ENCODE data around the gene GPR25.

DNA sequence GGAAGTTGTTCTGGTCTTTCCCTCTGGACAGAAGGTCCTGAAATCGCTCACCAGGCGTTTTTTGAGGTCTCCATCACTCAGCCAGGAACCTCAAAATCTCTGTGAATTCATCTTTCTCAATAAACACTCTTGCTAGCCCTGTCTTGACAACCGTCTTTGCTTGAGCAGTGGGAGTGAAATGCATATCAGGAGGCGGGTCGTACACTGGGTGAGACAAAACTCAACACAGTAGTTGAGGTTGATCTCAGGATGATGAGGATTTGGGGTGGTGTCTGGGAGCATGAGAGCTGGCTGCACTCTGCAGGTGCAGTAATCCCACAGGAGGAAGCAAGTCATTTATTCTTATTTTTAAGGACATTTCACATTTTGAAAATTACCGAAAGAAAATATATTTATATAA, 1.9 kb downstream of the GPR25 start:
- TF ChIP-seq POLR2A (IDR thresholded peaks at IDR 0.05; ENCODE audit: low read depth) = no peak
- TF ChIP-seq POLR2AphosphoS5 (IDR thresholded peaks at IDR 0.05) = no peak
- TF ChIP-seq, protein P1, sequence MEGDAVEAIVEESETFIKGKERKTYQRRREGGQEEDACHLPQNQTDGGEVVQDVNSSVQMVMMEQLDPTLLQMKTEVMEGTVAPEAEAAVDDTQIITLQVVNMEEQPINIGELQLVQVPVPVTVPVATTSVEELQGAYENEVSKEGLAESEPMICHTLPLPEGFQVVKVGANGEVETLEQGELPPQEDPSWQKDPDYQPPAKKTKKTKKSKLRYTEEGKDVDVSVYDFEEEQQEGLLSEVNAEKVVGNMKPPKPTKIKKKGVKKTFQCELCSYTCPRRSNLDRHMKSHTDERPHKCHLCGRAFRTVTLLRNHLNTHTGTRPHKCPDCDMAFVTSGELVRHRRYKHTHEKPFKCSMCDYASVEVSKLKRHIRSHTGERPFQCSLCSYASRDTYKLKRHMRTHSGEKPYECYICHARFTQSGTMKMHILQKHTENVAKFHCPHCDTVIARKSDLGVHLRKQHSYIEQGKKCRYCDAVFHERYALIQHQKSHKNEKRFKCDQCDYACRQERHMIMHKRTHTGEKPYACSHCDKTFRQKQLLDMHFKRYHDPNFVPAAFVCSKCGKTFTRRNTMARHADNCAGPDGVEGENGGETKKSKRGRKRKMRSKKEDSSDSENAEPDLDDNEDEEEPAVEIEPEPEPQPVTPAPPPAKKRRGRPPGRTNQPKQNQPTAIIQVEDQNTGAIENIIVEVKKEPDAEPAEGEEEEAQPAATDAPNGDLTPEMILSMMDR (IDR thresholded peaks at IDR 0.05) = no peak
- no peak for TF ChIP-seq EP300 (IDR thresholded peaks at IDR 0.05)

All from esophagus muscularis mucosa (tissue), 4 donors.